Measurements from ENCODE around the gene THBS2.

The THBS2 gene

GRCh38 chr6:169250660-169251059, 3.0 kb downstream of the THBS2 start:
- no peak for FAIRE-seq
- peak; percentile 68 for DNase-seq (ENCODE audit: low spot score)

GRCh38 chr6:169249057-169249456, 4.6 kb downstream of the THBS2 start:
- FAIRE-seq, result no peak
- DNase-seq (ENCODE audit: low spot score), result no peak

- FAIRE-seq, result no peak
Measured at GRCh38 chr6:169248521-169248971, 5.1 kb downstream of the THBS2 start.

GRCh38 chr6:169247991-169248390, 5.7 kb downstream of the THBS2 start:
- DNase-seq (ENCODE audit: low spot score) (no peak), FAIRE-seq (peak; percentile 20)

More at GRCh38 chr6:169248521-169248971, 5.1 kb downstream of the THBS2 start:
- no peak for DNase-seq (ENCODE audit: low spot score)

GRCh38 chr6:169247419-169247818, 6.2 kb downstream of the THBS2 start:
- DNase-seq (ENCODE audit: low spot score) (no peak), FAIRE-seq (peak; percentile 92)

- DNase-seq (ENCODE audit: low spot score), result no peak
- no peak for FAIRE-seq
Measured at GRCh38 chr6:169246445-169246844, 7.2 kb downstream of the THBS2 start.

- DNase-seq (ENCODE audit: low spot score), result no peak
Measured at GRCh38 chr6:169244684-169245383, 8.8 kb downstream of the THBS2 start.

GRCh38 chr6:169243661-169244060, 10.0 kb downstream of the THBS2 start:
- FAIRE-seq, result no peak

More at GRCh38 chr6:169244684-169245383, 8.8 kb downstream of the THBS2 start:
- no peak for FAIRE-seq

GRCh38 chr6:169243186-169243585, 10.5 kb downstream of the THBS2 start:
- no peak for FAIRE-seq
- DNase-seq (ENCODE audit: low spot score), result no peak

More at GRCh38 chr6:169243661-169244060, 10.0 kb downstream of the THBS2 start:
- DNase-seq (ENCODE audit: low spot score), result no peak

GRCh38 chr6:169241688-169242350, 11.8 kb downstream of the THBS2 start:
- no peak for DNase-seq (ENCODE audit: low spot score)
- FAIRE-seq, result no peak

- FAIRE-seq (no peak), DNase-seq (ENCODE audit: low spot score) (no peak)
Measured at GRCh38 chr6:169240591-169241390, 12.9 kb downstream of the THBS2 start.

- FAIRE-seq, result no peak
Measured at GRCh38 chr6:169240125-169240524, 13.5 kb downstream of the THBS2 start.

GRCh38 chr6:169239181-169239580, 14.5 kb downstream of the THBS2 start:
- FAIRE-seq (no peak), DNase-seq (ENCODE audit: low spot score) (no peak)

More at GRCh38 chr6:169240125-169240524, 13.5 kb downstream of the THBS2 start:
- DNase-seq (ENCODE audit: low spot score), result no peak

- FAIRE-seq (no peak), DNase-seq (ENCODE audit: low spot score) (no peak)
Measured at GRCh38 chr6:169238766-169239165, 14.9 kb downstream of the THBS2 start.

GRCh38 chr6:169237496-169238134, 16.0 kb downstream of the THBS2 start:
- FAIRE-seq (no peak), DNase-seq (ENCODE audit: low spot score) (no peak)

- no peak for DNase-seq (ENCODE audit: low spot score)
- FAIRE-seq, result no peak
Measured at GRCh38 chr6:169236988-169237387, 16.7 kb downstream of the THBS2 start.

- DNase-seq (ENCODE audit: low spot score), result no peak
- peak; percentile 37 for FAIRE-seq
Measured at GRCh38 chr6:169236545-169236944, 17.1 kb downstream of the THBS2 start.

- DNase-seq (ENCODE audit: low spot score) (no peak), FAIRE-seq (no peak)
Measured at GRCh38 chr6:169235286-169235685, 18.4 kb downstream of the THBS2 start.

GRCh38 chr6:169234634-169235033, 19.0 kb downstream of the THBS2 start:
- no peak for DNase-seq (ENCODE audit: low spot score)
- no peak for FAIRE-seq

GRCh38 chr6:169233832-169234231, 19.8 kb downstream of the THBS2 start:
- DNase-seq (ENCODE audit: low spot score) (no peak), FAIRE-seq (peak; percentile 92)

GRCh38 chr6:169233181-169233580, 20.5 kb downstream of the THBS2 start:
- no peak for DNase-seq (ENCODE audit: low spot score)
- FAIRE-seq, result no peak
